Spleen (tissue), 7 donors: Measurements from ENCODE around the gene GPR183.

Experiments used
- POLR2A ChIP-seq, 3 donors: fragments of 450-650 bp; IDR thresholded peaks; one replicate each; pipeline ENCODE4 v1.5.1; 2017; ENCODE audit warnings: antibody characterized with exemption in 3 of 3, mild to moderate bottlenecking in 1 of 3
- TF ChIP-seq, protein P1 (sequence below), 11 experiments: fragments of 200-600 bp in 7 of 11; fragments of 450-650 bp in 4 of 11; sonication (generic) in 4 of 11; IDR thresholded peaks in 8 of 11; conservative IDR thresholded peaks in 3 of 11; 1 replicate in 7 of 11; 2 replicates in 4 of 11; pipeline versions ENCODE4 v1.4.0 to v1.8.0; 2016 to 2021; ENCODE audit warnings: antibody characterized with exemption in 11 of 11, inconsistent platforms in 4 of 11, mild to moderate bottlenecking in 1 of 11
- donor health status: DM: no; HTN: no; CAD: no; lungs with moderate emphysema.
- donor health status: DM: no; HTN: no; CAD: no.
- donor health status: DM: no; HTN: no; CAD: no.

DNA sequence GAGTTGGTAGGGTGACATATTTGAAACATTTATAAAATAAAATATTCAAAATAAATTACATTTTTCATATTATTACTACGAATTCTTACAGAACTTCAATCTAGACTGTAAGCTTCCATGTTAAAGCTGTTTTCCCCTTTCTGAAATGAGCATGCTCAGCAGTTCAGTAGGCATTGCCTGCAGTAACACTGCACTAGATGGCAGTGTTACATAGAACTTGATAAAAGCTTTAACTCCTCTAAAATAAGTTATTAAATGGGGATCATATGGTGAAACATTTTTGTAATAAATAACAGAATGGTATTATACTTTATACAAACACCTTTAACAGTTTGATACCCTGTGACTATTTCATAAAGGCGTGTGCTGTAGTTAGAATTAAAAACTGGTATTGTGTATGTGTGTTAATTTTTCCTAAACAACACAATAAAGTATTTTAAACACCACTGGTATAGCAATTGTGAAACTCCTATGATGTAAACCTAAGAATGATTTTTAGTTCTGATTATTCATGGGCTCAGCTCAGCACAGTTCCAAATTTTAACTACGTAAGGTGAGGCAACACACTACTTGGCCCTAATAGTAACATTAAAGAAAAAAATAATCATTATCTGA is 37.5 kb downstream of the GPR183 start:
- TF ChIP-seq, protein P1, sequence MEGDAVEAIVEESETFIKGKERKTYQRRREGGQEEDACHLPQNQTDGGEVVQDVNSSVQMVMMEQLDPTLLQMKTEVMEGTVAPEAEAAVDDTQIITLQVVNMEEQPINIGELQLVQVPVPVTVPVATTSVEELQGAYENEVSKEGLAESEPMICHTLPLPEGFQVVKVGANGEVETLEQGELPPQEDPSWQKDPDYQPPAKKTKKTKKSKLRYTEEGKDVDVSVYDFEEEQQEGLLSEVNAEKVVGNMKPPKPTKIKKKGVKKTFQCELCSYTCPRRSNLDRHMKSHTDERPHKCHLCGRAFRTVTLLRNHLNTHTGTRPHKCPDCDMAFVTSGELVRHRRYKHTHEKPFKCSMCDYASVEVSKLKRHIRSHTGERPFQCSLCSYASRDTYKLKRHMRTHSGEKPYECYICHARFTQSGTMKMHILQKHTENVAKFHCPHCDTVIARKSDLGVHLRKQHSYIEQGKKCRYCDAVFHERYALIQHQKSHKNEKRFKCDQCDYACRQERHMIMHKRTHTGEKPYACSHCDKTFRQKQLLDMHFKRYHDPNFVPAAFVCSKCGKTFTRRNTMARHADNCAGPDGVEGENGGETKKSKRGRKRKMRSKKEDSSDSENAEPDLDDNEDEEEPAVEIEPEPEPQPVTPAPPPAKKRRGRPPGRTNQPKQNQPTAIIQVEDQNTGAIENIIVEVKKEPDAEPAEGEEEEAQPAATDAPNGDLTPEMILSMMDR (IDR thresholded peaks at IDR 0.05 in 8 of 11, conservative IDR thresholded peaks at IDR 0.05 in 3 of 11) = peak; percentile 65 to 91 (median 82)
- no peak for TF ChIP-seq POLR2A (IDR thresholded peaks at IDR 0.05)
